Activated T-cell treated with anti-CD3 and anti-CD28 coated beads for 24 hours (primary cell): ENCODE data around the gene DUSP15.
"Not testable (repeated sequence)": the region's sequence is repeated elsewhere in the genome, so short reads cannot be mapped to it uniquely, and the experiment has no call there.

Source experiments
- DNase-seq: peaks from one replicate; pipeline ENCODE4 v3.0.0-alpha.2; 2020; ENCODE audit warnings: low read depth

The DUSP15 gene

GRCh38 chr20:31869942-31870725, at the start of gene DUSP15, which contains the start of gene TTLL9:
Gene DUSP15, minus strand, starts transcription at chr20:31870527. Its CDS starts 190 bp downstream, at chr20:31870337.
Gene TTLL9, plus strand, starts transcription at chr20:31870634. Its CDS starts 493 bp downstream, at chr20:31871127.
- no peak for DNase-seq

DNA sequence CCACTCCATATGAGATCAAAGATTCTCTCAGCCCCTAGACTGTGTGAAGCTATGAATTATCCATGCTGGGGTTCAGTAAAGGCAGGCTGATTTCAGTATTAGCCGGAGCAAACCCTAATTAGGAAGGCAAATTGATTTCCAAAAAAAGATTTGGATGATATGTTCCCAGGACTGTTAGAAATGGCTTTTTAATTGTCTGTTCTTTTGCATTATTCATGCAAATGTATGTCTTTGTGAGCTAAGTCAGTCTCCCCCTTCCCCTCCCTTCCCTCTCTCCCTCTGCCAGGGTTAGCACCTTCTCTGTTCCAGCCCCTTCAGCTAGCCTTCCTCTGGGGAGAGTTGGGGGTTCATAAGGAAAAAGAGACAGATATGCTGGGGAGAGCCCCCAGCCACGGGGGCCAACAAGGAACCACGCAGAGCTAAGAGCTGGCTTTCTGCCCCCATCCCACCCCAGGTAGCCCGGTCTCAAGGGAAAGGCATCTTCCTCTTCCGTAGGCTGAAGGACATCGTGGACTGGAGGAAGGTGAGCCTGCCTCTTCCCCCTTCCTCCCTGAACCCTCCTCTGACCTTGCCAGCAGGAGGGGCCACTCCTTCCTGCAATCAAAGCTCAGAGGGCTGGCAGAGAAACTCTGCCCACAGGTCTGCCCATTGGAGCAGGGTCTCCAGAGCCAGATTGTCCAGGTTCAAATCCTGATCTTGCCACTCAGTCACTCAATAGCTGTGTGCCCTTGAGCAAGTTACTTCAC, 49.3 kb upstream of the DUSP15 start:
- no peak for DNase-seq

DNA sequence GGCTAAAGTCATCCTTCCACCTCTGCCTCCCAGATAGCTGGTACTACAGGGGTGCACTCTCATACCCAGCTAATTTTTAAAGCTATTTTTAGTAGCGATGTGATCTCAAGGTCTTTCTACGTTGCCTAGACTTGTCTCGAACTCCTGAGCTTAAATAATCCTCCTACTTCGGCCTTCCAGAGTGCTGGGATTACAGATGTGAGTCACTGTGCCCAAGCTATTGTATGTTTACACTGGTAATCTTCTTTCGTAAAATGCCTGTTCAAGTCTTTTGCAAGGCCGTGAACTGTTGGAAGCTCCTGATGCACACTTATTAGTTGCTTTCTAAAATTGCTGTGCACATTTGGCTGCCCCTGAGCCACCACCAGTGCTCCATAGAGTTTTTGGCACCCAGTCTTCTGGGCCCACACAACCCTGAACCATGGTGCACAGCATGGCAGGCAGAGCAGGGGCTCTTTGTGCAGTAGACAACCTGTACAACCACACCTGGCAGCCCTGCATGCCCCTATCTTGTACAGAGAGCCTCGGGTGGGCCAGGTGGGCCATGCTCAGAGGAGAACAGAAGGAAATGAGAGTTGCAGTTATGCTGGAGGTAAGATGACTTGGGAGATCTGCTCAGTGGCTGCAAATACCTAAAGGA, 48.3 kb upstream of the DUSP15 start:
- DNase-seq = no peak

GRCh38 chr20:31917962-31918412, 47.7 kb upstream of the DUSP15 start:
- not testable (repeated sequence) for DNase-seq

DNA sequence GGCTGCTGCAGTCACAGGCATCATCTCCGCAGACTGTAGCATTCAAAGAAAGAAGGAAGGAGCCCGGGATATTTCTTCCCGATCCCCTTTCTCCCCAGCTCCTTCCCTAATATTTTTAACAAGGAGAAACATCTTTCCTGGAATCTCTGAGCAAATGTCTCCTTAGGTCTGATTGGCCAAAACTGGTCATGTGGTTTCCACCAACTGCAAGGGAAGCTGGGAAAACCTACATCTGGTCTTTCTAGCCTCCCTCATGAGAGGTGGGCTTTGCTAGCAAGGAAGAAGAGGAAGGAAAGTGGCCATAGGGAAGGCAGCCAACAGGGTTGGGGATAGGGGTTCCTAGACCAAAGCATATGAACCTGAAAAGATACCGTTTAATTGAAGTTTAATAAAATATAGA, 46.4 kb upstream of the DUSP15 start:
- no peak for DNase-seq

GRCh38 chr20:31915491-31916280, 45.4 kb upstream of the DUSP15 start:
- DNase-seq = no peak

GRCh38 chr20:31914170-31914569, 43.8 kb upstream of the DUSP15 start:
- DNase-seq = no peak

DNA sequence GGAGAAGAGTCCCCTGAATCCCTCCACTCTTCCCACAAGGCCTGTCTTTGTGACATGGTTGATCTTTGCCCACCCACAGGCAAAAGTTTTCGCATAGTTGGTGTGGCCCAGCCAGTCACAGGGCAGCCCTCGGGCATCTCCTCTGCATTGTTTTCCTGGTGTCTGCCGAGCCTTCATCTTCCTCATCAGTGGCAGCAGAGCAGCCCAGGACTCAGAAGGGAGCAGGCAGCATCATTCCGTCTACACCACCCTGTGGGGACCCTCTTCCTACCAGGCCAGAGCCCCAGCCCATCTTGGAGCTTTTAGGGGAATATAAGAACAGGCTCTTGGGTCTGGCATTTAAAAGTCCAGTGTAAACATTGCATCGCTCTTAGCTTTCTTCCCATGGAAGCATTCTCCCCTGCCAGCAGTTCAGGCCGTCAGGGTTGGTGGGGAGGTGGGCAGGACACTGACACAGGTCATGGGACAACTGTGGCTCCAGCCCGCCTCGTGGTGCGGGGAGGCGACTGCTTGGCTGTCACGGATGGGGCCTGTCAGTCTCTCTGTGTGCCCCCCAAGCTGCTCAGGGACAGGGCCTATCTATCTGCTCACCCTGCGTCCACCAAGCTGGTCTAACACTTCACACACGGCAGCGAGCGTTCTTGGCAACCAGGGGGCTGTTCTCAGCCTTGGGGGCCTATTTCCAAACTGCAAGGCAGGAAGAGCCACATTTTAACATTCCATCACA, 43.3 kb upstream of the DUSP15 start:
- DNase-seq = no peak

DNA sequence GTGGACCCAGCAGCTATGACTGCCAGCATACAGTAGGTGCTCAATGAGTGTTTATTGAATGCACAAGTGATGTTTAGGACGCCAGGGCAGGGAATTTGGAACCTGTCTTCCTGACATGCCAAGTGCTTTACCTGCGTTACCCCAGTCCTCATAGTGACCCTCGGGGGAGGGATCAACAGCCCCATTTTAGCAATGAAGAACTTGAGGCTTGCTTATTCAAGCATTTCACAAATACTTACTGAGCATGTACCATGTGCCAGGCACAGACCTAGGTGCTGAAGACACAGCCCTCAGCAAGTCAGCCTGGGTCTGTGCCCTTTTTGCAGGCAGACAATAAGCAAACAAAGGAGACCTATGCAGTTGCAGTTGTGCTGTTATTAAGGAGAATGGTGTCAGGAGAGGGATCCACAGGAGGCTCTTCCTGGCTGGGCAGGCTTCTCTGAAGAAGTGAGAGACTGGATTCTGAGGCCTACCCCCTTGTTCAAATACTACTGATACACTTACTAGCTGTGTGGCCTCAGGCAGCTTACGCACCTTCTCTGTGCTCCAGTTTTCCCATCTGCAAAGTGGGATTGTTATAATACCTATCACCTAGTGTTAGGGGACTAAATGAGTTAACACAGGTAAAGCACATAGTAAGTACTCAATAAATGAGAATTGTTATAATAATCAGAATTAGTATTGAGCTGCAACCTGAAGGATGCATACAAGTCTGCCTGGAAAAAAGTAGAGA, 39.9 kb upstream of the DUSP15 start:
- no peak for DNase-seq

DNA sequence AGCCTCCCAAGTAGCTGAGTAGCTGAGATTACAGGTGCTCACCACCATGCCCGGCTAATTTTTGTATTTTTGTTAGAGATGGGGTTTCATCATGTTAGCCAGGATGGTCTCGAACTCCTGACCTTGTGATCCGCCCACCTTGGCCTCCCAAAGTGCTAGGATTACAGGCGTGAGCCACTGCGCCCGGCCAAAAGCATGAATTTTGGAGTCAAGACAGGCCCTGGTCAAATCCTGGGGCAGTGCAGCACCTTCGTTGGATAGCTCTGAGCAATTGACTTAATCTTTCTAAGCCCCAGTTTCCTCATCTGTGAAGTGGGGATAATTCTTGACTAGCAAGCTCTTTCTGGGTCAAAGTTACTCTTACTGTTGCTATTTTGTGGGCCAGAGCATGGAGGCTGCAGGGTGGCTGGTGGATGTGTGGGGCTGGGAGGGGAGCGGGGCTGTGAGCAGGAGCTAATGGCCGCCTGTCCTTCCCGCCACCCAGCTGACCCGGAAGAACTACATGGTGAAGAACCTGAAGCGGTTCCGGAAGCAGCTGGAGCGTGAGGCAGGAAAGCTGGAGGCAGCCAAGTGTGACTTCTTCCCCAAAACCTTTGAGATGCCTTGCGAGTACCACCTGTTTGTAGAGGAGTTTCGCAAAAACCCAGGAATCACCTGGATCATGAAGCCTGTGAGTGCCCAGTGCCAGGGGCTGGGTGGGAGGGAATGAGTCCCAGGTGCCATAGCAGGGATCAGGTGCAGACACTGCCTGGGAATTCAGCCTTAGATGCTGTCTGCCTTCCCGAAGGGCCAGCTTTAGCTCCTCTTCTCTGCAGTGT, 39.1 kb upstream of the DUSP15 start:
- DNase-seq = no peak

DNA sequence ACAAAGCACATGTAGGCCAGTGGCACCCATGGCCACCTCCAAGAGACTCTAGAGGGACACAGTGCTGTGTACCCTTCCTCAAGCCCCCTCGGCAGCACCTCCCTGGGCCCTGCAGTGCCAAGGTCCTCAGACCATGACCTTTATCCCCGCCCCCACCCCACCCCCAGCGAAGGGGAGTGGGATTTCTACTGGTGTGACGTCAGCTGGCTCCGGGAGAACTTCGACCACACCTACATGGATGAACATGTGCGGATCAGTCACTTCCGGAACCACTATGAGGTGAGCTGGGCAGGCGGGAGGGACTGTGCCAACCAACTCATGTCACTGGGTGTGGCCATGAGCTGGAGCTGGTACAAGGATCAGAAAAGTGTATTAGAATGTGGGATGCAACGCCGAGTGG, 38.1 kb upstream of the DUSP15 start:
- DNase-seq = no peak

GRCh38 chr20:31908016-31908415, 37.7 kb upstream of the DUSP15 start:
- DNase-seq = no peak

- no peak for DNase-seq
Measured at GRCh38 chr20:31907046-31907445, 36.7 kb upstream of the DUSP15 start.

DNA sequence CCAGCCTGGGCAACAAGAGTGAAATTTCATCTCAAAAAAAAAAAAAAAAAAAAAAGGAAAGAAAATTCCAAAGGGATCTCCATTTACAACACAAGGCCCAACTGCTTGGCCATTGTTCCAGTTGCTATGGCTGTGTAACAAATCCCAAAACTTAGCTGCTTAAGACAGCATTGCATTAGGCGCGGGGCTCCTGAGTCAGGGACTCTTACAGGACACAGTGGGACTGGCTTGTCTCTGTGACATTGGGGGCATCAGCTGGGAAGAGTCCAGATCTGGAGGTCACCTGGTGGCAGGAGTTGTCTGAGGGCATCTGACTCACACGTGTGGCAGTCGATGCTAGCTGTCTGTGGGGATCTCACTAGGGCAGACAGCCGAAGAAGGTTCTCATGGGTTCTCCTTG, 35.7 kb upstream of the DUSP15 start:
- no peak for DNase-seq

- DNase-seq = no peak
Measured at GRCh38 chr20:31903627-31904386, 33.5 kb upstream of the DUSP15 start.

GRCh38 chr20:31901615-31902014, 31.3 kb upstream of the DUSP15 start:
- no peak for DNase-seq

- no peak for DNase-seq
Measured at GRCh38 chr20:31897541-31897940, 27.2 kb upstream of the DUSP15 start.

DNA sequence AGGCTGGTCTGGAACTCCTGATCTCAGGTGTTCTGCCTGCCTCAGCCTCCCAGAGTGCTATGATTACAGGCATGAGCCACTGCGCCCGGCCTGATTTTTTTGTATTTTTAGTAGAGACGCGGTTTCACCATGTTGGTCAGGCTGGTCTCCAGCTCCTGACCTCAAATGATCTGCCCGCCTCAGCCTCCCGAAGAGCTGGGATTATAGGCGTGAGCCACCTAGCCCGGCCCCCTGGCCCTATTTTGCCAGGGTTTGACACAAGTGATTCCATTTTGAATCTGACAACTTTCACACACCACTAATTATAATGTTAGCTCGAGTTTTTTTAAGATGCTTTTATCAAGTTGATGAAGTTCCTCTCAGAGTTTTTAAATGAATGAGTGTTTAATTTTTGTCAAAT, 25.7 kb upstream of the DUSP15 start:
- no peak for DNase-seq
